ENCODE data around the gene MYH3.

MYH3 gene

GRCh38 chr17:10651927-10652326 lies 5.2 kb downstream of the MYH3 start:
- Histone ChIP-seq H3K4me3 (ENCODE audit: control insufficient read depth in 1 of 7, extremely low read depth in 1 of 7, insufficient read depth in 4 of 7, low read depth in 2 of 7, low read length in 6 of 7) (no peak overlapping the region), H3K27ac (ENCODE audit: insufficient read depth in 1 of 2, low read depth in 1 of 2, low read length in 2 of 2, poor library complexity in 1 of 2, severe bottlenecking in 2 of 2) (no peak overlapping the region), H3K36me3 (ENCODE audit: control insufficient read depth in 4 of 4, insufficient read depth in 4 of 4, low read length in 3 of 4) (no peaks in the 10 kb centered on the region), H3K9me3 (ENCODE audit: control extremely low read depth in 1 of 5, control insufficient read depth in 4 of 5, insufficient read depth in 2 of 5, low read depth in 1 of 5, low read length in 4 of 5) (no peaks in the 10 kb centered on the region), H3K4me1 (ENCODE audit: control extremely low read depth in 1 of 4, control insufficient read depth in 4 of 4, insufficient read depth in 4 of 4, low read length in 3 of 4) (peaks cover 2 to 15% (median 13%) of the 10 kb centered on the region in 4 experiments), H3K27me3 (replicated peaks in 2 of 5; ENCODE audit: control insufficient read depth in 4 of 5, insufficient read depth in 5 of 5, low read length in 4 of 5) (no peaks in the 10 kb centered on the region)
- POLR2A ChIA-PET: no interaction called here
- 50% methylated on average over 4 of the region's 9 CpGs for WGBS (ENCODE audit: insufficient coverage)
- CTCF ChIA-PET: no interaction called here
- no peak for DNase-seq

- WGBS (ENCODE audit: insufficient coverage): 81% methylated on average over 2 of the region's 5 CpGs
- H3K27ac ChIP-seq (ENCODE audit: insufficient read depth in 1 of 2, low read depth in 1 of 2, low read length in 2 of 2, poor library complexity in 1 of 2, severe bottlenecking in 2 of 2): no peak overlapping the region
- H3K4me3 ChIP-seq (ENCODE audit: control insufficient read depth in 1 of 7, extremely low read depth in 1 of 7, insufficient read depth in 4 of 7, low read depth in 2 of 7, low read length in 6 of 7): no peak overlapping the region
- no peak for DNase-seq
- H3K9me3 ChIP-seq (ENCODE audit: control extremely low read depth in 1 of 5, control insufficient read depth in 4 of 5, insufficient read depth in 2 of 5, low read depth in 1 of 5, low read length in 4 of 5): no peaks in the 10 kb centered on the region
- H3K36me3 ChIP-seq (ENCODE audit: control insufficient read depth in 4 of 4, insufficient read depth in 4 of 4, low read length in 3 of 4): peaks cover 0 to 5% (median 0%) of the 10 kb centered on the region in 4 experiments
- POLR2A ChIA-PET: no interaction called here
- no peaks in the 10 kb centered on the region for H3K27me3 ChIP-seq (replicated peaks in 2 of 5; ENCODE audit: control insufficient read depth in 4 of 5, insufficient read depth in 5 of 5, low read length in 4 of 5)
- CTCF ChIA-PET: interaction anchor here (0.6 to 2.4 kb wide), 3 partner anchors 9 to 46 kb away, joined by 3 to 11 read pairs (median 7); no protein-coding TSS in a partner anchor
- peaks cover 2 to 15% (median 13%) of the 10 kb centered on the region in 4 experiments for H3K4me1 ChIP-seq (ENCODE audit: control extremely low read depth in 1 of 4, control insufficient read depth in 4 of 4, insufficient read depth in 4 of 4, low read length in 3 of 4)
These were observed 7.5 kb downstream of the MYH3 start for GRCh38 chr17:10649602-10650001.

DNA sequence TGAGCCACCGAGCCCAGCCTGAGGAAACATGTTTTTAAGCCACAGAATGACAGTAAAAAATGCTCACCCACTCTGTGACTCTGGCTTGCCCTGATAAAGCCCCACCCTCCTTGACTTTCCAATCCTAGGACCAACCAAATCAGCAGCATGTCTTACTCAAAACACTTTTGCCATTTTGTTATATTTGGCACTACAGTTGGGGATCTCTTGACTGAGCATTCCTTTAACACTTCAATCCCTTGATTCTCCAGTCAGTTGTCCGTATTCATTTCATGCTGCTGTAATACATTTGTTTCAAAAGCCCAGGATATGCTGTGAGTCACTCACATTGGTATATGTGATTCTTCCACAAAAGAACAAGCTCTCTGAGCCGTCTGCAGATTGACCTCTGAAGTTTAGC lies 8.2 kb downstream of the MYH3 start:
- DNase-seq: no peak
- POLR2A ChIA-PET: no interaction called here
- Histone ChIP-seq H3K9me3 (ENCODE audit: control extremely low read depth in 1 of 5, control insufficient read depth in 4 of 5, insufficient read depth in 2 of 5, low read depth in 1 of 5, low read length in 4 of 5) (no peaks in the 10 kb centered on the region), H3K4me1 (ENCODE audit: control extremely low read depth in 1 of 4, control insufficient read depth in 4 of 4, insufficient read depth in 4 of 4, low read length in 3 of 4) (peaks cover 2 to 15% (median 11%) of the 10 kb centered on the region in 4 experiments), H3K27ac (ENCODE audit: insufficient read depth in 1 of 2, low read depth in 1 of 2, low read length in 2 of 2, poor library complexity in 1 of 2, severe bottlenecking in 2 of 2) (no peak overlapping the region), H3K27me3 (replicated peaks in 2 of 5; ENCODE audit: control insufficient read depth in 4 of 5, insufficient read depth in 5 of 5, low read length in 4 of 5) (no peaks in the 10 kb centered on the region), H3K36me3 (ENCODE audit: control insufficient read depth in 4 of 4, insufficient read depth in 4 of 4, low read length in 3 of 4) (peaks cover 0 to 11% (median 0%) of the 10 kb centered on the region in 4 experiments), H3K4me3 (ENCODE audit: control insufficient read depth in 1 of 7, extremely low read depth in 1 of 7, insufficient read depth in 4 of 7, low read depth in 2 of 7, low read length in 6 of 7) (no peak overlapping the region)
- 97% methylated on average over 3 of the region's 3 CpGs for WGBS (ENCODE audit: insufficient coverage)
- CTCF ChIA-PET: interaction anchor here (0.6 to 2.4 kb wide), 2 partner anchors 35 to 47 kb away, joined by 3 to 11 read pairs; no protein-coding TSS in a partner anchor

GRCh38 chr17:10648381-10648780 lies 8.7 kb downstream of the MYH3 start:
- Histone ChIP-seq H3K36me3 (ENCODE audit: control insufficient read depth in 4 of 4, insufficient read depth in 4 of 4, low read length in 3 of 4) (peaks cover 0 to 12% (median 0%) of the 10 kb centered on the region in 4 experiments), H3K27me3 (replicated peaks in 2 of 5; ENCODE audit: control insufficient read depth in 4 of 5, insufficient read depth in 5 of 5, low read length in 4 of 5) (no peaks in the 10 kb centered on the region), H3K4me3 (ENCODE audit: control insufficient read depth in 1 of 7, extremely low read depth in 1 of 7, insufficient read depth in 4 of 7, low read depth in 2 of 7, low read length in 6 of 7) (no peak overlapping the region), H3K9me3 (ENCODE audit: control extremely low read depth in 1 of 5, control insufficient read depth in 4 of 5, insufficient read depth in 2 of 5, low read depth in 1 of 5, low read length in 4 of 5) (no peaks in the 10 kb centered on the region), H3K27ac (ENCODE audit: insufficient read depth in 1 of 2, low read depth in 1 of 2, low read length in 2 of 2, poor library complexity in 1 of 2, severe bottlenecking in 2 of 2) (no peak overlapping the region), H3K4me1 (ENCODE audit: control extremely low read depth in 1 of 4, control insufficient read depth in 4 of 4, insufficient read depth in 4 of 4, low read length in 3 of 4) (peaks cover 0 to 9% (median 6%) of the 10 kb centered on the region in 4 experiments)
- 93% methylated on average over 3 of the region's 5 CpGs for WGBS (ENCODE audit: insufficient coverage)
- DNase-seq: no peak
- ChIA-PET POLR2A (no interaction called here), CTCF (interaction anchor here (4.8 kb wide), 1 partner anchor 34 kb away, joined by 69 read pairs; no protein-coding TSS in a partner anchor)

DNA sequence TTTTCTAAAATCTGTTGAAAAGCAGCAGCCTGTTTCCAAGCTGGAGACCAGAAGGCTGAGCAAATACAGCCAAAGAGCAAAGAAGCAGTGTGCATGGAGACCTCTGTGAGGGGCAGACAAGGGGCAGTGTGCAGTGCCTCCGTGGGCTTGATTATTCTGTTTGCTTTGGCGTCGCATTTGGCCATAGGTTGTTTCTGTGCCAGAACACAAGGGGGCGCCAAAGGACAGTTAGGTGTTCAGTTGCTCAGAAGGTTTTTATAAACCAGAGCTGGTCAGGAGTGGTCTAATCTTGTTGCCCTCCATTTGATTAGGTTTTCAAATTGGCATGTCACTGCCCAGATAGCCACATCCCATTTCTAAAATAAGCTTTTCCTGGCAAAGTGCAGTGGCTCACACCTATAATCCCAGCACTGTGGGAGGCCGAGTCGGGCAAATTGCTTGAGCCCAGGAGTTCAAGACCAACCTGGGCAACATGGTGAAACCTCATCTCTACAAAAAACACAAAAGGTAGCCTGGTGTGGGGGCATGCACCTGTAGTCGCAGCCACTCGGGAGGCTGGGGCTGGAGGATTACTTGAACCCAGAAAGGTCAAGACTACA lies 10.6 kb downstream of the MYH3 start:
- POLR2A ChIA-PET: interaction anchor here (0.8 kb wide), 1 partner anchor 37 kb away, joined by 3 read pairs; no protein-coding TSS in a partner anchor
- no peak overlapping the region for H3K4me3 ChIP-seq (ENCODE audit: control insufficient read depth in 1 of 7, extremely low read depth in 1 of 7, insufficient read depth in 4 of 7, low read depth in 2 of 7, low read length in 6 of 7)
- H3K4me1 ChIP-seq (ENCODE audit: control extremely low read depth in 1 of 4, control insufficient read depth in 4 of 4, insufficient read depth in 4 of 4, low read length in 3 of 4): no peaks in the 10 kb centered on the region
- peak; percentile 67 to 84 (median 74) for DNase-seq
- no peaks in the 10 kb centered on the region for H3K27me3 ChIP-seq (replicated peaks in 2 of 5; ENCODE audit: control insufficient read depth in 4 of 5, insufficient read depth in 5 of 5, low read length in 4 of 5)
- H3K36me3 ChIP-seq (ENCODE audit: control insufficient read depth in 4 of 4, insufficient read depth in 4 of 4, low read length in 3 of 4): peaks cover 0 to 19% (median 6%) of the 10 kb centered on the region in 4 experiments
- WGBS (ENCODE audit: insufficient coverage): 46% methylated on average over 7 of the region's 8 CpGs
- CTCF ChIA-PET: interaction anchor here (0.8 to 8.9 kb wide), 27 partner anchors 9 to 698 kb away, joined by 3 to 99 read pairs (median 5); no protein-coding TSS in a partner anchor
- peak overlapping the region in 1 of 2 experiments; percentile 14 for H3K27ac ChIP-seq (ENCODE audit: insufficient read depth in 1 of 2, low read depth in 1 of 2, low read length in 2 of 2, poor library complexity in 1 of 2, severe bottlenecking in 2 of 2)
- H3K9me3 ChIP-seq (ENCODE audit: control extremely low read depth in 1 of 5, control insufficient read depth in 4 of 5, insufficient read depth in 2 of 5, low read depth in 1 of 5, low read length in 4 of 5): no peaks in the 10 kb centered on the region

- Histone ChIP-seq H3K27ac (ENCODE audit: insufficient read depth in 1 of 2, low read depth in 1 of 2, low read length in 2 of 2, poor library complexity in 1 of 2, severe bottlenecking in 2 of 2) (no peak overlapping the region), H3K36me3 (ENCODE audit: control insufficient read depth in 4 of 4, insufficient read depth in 4 of 4, low read length in 3 of 4) (peaks cover 8 to 48% (median 13%) of the 10 kb centered on the region in 4 experiments), H3K4me1 (ENCODE audit: control extremely low read depth in 1 of 4, control insufficient read depth in 4 of 4, insufficient read depth in 4 of 4, low read length in 3 of 4) (no peaks in the 10 kb centered on the region), H3K27me3 (replicated peaks in 2 of 5; ENCODE audit: control insufficient read depth in 4 of 5, insufficient read depth in 5 of 5, low read length in 4 of 5) (no peaks in the 10 kb centered on the region), H3K4me3 (ENCODE audit: control insufficient read depth in 1 of 7, extremely low read depth in 1 of 7, insufficient read depth in 4 of 7, low read depth in 2 of 7, low read length in 6 of 7) (no peak overlapping the region), H3K9me3 (ENCODE audit: control extremely low read depth in 1 of 5, control insufficient read depth in 4 of 5, insufficient read depth in 2 of 5, low read depth in 1 of 5, low read length in 4 of 5) (no peaks in the 10 kb centered on the region)
- 100% methylated on average over 2 of the region's 3 CpGs for WGBS (ENCODE audit: insufficient coverage)
- ChIA-PET POLR2A (no interaction called here), CTCF (interaction anchor here (1.0 to 8.9 kb wide), 3 partner anchors 10 to 43 kb away, joined by 4 to 99 read pairs (median 7); no protein-coding TSS in a partner anchor)
- no peak for DNase-seq
These were observed 16.6 kb downstream of the MYH3 start for GRCh38 chr17:10640475-10640874.

GRCh38 chr17:10638151-10638550 lies 19.0 kb downstream of the MYH3 start:
- Histone ChIP-seq H3K27me3 (replicated peaks in 2 of 5; ENCODE audit: control insufficient read depth in 4 of 5, insufficient read depth in 5 of 5, low read length in 4 of 5) (no peaks in the 10 kb centered on the region), H3K4me3 (ENCODE audit: control insufficient read depth in 1 of 7, extremely low read depth in 1 of 7, insufficient read depth in 4 of 7, low read depth in 2 of 7, low read length in 6 of 7) (no peak overlapping the region), H3K27ac (ENCODE audit: insufficient read depth in 1 of 2, low read depth in 1 of 2, low read length in 2 of 2, poor library complexity in 1 of 2, severe bottlenecking in 2 of 2) (no peak overlapping the region), H3K9me3 (ENCODE audit: control extremely low read depth in 1 of 5, control insufficient read depth in 4 of 5, insufficient read depth in 2 of 5, low read depth in 1 of 5, low read length in 4 of 5) (no peaks in the 10 kb centered on the region), H3K4me1 (ENCODE audit: control extremely low read depth in 1 of 4, control insufficient read depth in 4 of 4, insufficient read depth in 4 of 4, low read length in 3 of 4) (no peaks in the 10 kb centered on the region), H3K36me3 (ENCODE audit: control insufficient read depth in 4 of 4, insufficient read depth in 4 of 4, low read length in 3 of 4) (peaks cover 12 to 49% (median 18%) of the 10 kb centered on the region in 4 experiments)
- CTCF ChIA-PET: interaction anchor here (2.4 kb wide), 1 partner anchor 21 kb away, joined by 6 read pairs; no protein-coding TSS in a partner anchor
- POLR2A ChIA-PET: no interaction called here
- WGBS (ENCODE audit: insufficient coverage): 92% methylated on average over 25 of the region's 25 CpGs
- DNase-seq: no peak

Measured in common myeloid progenitor, CD34-positive (primary cell).